ENCODE measurements around the gene SLC5A10. TPM values are rescaled to one million over a fixed set of nuclear protein-coding genes. Genes with fewer than 3 reads are reported as not detected.
A peak's percentile ranks its signal among the peaks of the same experiment; 100 is the strongest.

SLC5A10 gene
- total and polyA plus RNA-seq, 4 donors = 0.05 to 0.23 (median 0.15) TPM

DNA sequence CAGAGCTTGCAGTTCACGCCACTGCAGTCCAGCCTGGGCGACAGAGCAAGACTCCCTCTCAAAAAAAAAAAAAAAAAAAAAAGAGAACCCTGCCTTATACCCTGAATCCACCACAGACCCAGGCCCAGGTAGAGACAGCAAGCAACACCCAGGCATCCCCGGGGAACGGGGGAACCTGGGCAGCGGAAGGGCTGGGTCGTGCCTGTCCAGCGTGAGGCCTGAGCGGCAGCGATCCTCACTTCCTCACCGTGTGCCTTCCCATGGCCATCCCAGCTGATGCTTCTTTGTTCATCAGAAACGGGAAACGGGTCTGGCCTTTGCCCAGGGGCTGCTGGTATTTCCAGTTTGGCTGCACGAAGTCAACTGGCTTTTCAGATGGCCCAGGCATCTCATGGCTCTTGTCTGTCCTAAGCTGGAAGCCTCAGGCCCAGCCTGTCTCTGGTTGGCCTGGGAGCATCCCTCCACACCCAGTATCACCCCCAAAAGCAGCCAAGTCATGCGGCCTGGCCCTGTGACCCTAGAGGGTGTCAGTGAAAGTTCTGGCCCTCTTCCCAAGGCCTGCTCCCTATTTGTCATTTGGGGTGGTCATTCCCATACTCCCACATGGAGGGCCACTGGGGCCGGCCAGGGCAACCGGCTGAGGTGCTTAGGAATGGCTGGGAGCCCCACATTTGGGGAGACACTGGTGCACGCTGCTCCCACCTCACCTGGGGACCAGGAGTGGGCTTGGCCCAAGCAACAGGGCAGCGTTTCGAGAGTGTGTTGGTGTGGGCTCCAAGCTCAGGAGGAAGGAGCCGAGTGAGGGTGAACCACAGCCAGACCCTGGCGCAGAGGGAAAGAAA, 32.5 kb downstream of the SLC5A10 start:
- no peak overlapping the region for H3K4me3 ChIP-seq (ENCODE audit: low read depth in 1 of 3, low read length in 3 of 3)
- no peak for DNase-seq (ENCODE audit: low spot score)
- WGBS = 93% methylated on average over 21 of the region's 21 CpGs
- no peaks in the 10 kb centered on the region for H3K27me3 ChIP-seq (ENCODE audit: control insufficient read depth in 4 of 4, insufficient read depth in 4 of 4, low read length in 3 of 4)
- no peak overlapping the region for H3K27ac ChIP-seq (ENCODE audit: low read depth in 1 of 2, low read length in 2 of 2)
- H3K9ac ChIP-seq (ENCODE audit: low read depth in 1 of 2, low read length in 2 of 2) = no peak overlapping the region
- peaks cover 0 to 5% (median 2%) of the 10 kb centered on the region in 4 donors for H3K36me3 ChIP-seq (ENCODE audit: control insufficient read depth in 4 of 4, insufficient read depth in 3 of 4, low read depth in 1 of 4, low read length in 3 of 4)
- no peaks in the 10 kb centered on the region for H3K9me3 ChIP-seq (ENCODE audit: control insufficient read depth in 4 of 4, low read length in 3 of 4)
- TF ChIP-seq RXRA (IDR thresholded peaks at IDR 0.05) = no peak
- TF ChIP-seq, protein P1, sequence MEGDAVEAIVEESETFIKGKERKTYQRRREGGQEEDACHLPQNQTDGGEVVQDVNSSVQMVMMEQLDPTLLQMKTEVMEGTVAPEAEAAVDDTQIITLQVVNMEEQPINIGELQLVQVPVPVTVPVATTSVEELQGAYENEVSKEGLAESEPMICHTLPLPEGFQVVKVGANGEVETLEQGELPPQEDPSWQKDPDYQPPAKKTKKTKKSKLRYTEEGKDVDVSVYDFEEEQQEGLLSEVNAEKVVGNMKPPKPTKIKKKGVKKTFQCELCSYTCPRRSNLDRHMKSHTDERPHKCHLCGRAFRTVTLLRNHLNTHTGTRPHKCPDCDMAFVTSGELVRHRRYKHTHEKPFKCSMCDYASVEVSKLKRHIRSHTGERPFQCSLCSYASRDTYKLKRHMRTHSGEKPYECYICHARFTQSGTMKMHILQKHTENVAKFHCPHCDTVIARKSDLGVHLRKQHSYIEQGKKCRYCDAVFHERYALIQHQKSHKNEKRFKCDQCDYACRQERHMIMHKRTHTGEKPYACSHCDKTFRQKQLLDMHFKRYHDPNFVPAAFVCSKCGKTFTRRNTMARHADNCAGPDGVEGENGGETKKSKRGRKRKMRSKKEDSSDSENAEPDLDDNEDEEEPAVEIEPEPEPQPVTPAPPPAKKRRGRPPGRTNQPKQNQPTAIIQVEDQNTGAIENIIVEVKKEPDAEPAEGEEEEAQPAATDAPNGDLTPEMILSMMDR (IDR thresholded peaks at IDR 0.05; ENCODE audit: low read depth, low read length, missing input control) = no peak
- no peak for TF ChIP-seq YY1 (IDR thresholded peaks at IDR 0.05)
- no peak for TF ChIP-seq RAD21 (IDR thresholded peaks at IDR 0.05)
- no peak for TF ChIP-seq SP1 (IDR thresholded peaks at IDR 0.05)
- H3K4me1 ChIP-seq (ENCODE audit: control insufficient read depth in 4 of 4, insufficient read depth in 4 of 4, low read length in 3 of 4) = peaks cover 22 to 58% (median 41%) of the 10 kb centered on the region in 4 donors

DNA sequence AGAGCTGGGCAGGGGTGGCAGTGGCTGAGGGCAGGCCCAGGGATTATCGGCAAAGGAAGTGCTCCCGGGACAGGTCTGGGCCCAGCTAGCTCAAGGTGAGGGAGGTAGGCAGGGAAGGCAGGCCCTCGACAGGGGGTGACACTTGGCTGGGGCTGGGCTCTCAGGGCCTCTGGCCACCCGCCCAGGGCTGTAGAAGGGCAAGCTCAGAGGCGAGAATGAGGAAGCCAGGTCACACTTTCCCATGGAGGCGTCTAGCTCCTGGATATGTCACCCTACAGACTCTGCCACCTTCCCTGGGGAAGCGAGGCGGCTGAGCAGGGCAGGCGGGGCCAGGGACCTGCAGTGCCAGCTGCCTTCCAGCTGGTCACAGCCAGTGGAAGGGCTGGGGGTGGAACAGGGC, 33.5 kb downstream of the SLC5A10 start:
- 95% methylated on average over 9 of the region's 9 CpGs for WGBS
- H3K4me1 ChIP-seq (ENCODE audit: control insufficient read depth in 4 of 4, insufficient read depth in 4 of 4, low read length in 3 of 4) = peaks cover 22 to 68% (median 49%) of the 10 kb centered on the region in 4 donors
- H3K9me3 ChIP-seq (ENCODE audit: control insufficient read depth in 4 of 4, low read length in 3 of 4) = no peaks in the 10 kb centered on the region
- DNase-seq (ENCODE audit: low spot score) = no peak
- H3K27me3 ChIP-seq (ENCODE audit: control insufficient read depth in 4 of 4, insufficient read depth in 4 of 4, low read length in 3 of 4) = no peaks in the 10 kb centered on the region
- H3K36me3 ChIP-seq (ENCODE audit: control insufficient read depth in 4 of 4, insufficient read depth in 3 of 4, low read depth in 1 of 4, low read length in 3 of 4) = peaks cover 0 to 5% (median 2%) of the 10 kb centered on the region in 4 donors
- H3K27ac ChIP-seq (ENCODE audit: low read depth in 1 of 2, low read length in 2 of 2) = peak overlapping the region in 1 of 2 donors; percentile 13
- no peak overlapping the region for H3K9ac ChIP-seq (ENCODE audit: low read depth in 1 of 2, low read length in 2 of 2)
- no peak overlapping the region for H3K4me3 ChIP-seq (ENCODE audit: low read depth in 1 of 3, low read length in 3 of 3)
- TF ChIP-seq GABPA (IDR thresholded peaks at IDR 0.05 in 1 of 2, conservative IDR thresholded peaks at IDR 0.05 in 1 of 2) (no peak), JUND (IDR thresholded peaks at IDR 0.05) (no peak), SP1 (IDR thresholded peaks at IDR 0.05) (no peak), NR2F2 (IDR thresholded peaks at IDR 0.05) (no peak), RXRA (IDR thresholded peaks at IDR 0.05) (no peak), YY1 (IDR thresholded peaks at IDR 0.05) (no peak), FOXA2 (IDR thresholded peaks at IDR 0.05) (no peak), FOXA1 (IDR thresholded peaks at IDR 0.05) (no peak)
- TF ChIP-seq, protein P2, sequence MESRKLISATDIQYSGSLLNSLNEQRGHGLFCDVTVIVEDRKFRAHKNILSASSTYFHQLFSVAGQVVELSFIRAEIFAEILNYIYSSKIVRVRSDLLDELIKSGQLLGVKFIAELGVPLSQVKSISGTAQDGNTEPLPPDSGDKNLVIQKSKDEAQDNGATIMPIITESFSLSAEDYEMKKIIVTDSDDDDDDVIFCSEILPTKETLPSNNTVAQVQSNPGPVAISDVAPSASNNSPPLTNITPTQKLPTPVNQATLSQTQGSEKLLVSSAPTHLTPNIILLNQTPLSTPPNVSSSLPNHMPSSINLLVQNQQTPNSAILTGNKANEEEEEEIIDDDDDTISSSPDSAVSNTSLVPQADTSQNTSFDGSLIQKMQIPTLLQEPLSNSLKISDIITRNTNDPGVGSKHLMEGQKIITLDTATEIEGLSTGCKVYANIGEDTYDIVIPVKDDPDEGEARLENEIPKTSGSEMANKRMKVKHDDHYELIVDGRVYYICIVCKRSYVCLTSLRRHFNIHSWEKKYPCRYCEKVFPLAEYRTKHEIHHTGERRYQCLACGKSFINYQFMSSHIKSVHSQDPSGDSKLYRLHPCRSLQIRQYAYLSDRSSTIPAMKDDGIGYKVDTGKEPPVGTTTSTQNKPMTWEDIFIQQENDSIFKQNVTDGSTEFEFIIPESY (IDR thresholded peaks at IDR 0.05) = no peak
- TF ChIP-seq, protein P3, sequence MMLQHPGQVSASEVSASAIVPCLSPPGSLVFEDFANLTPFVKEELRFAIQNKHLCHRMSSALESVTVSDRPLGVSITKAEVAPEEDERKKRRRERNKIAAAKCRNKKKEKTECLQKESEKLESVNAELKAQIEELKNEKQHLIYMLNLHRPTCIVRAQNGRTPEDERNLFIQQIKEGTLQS (IDR thresholded peaks at IDR 0.05) = no peak

Measured in liver (tissue), 9 donors.